Mesenchymal stem cell (in vitro differentiated cells and primary cell): ENCODE measurements around the gene ITGB3.
A peak's percentile ranks its signal among the peaks of the same experiment; 100 is the strongest.

ENCODE experiments used
- DNase-seq: peaks from one replicate; pipeline ENCODE4 v3.0.0-alpha.2; 2013
- H2AFZ ChIP-seq: one replicate; pipeline ENCODE4 v1.6.1; 2013; ENCODE audit warnings: low read depth, mild to moderate bottlenecking, control low read depth, inconsistent platforms, low read length, moderate library complexity
- H2AK5ac ChIP-seq: 2 replicates; pipeline ENCODE4 v1.6.1; 2013; ENCODE audit warnings: low read length, moderate library complexity, mild to moderate bottlenecking, inconsistent platforms; ENCODE audit not compliant: severe bottlenecking
- H2BK120ac ChIP-seq: one replicate; pipeline ENCODE4 v1.6.1; 2013; ENCODE audit warnings: low read depth, mild to moderate bottlenecking, inconsistent platforms, low read length, moderate library complexity
- H2BK12ac ChIP-seq, 2 experiments: one replicate each; pipeline ENCODE4 v1.6.1; 2013; ENCODE audit warnings: inconsistent platforms in 2 of 2, low read length in 2 of 2, mild to moderate bottlenecking in 2 of 2, moderate library complexity in 2 of 2, control low read depth in 1 of 2
- H2BK15ac ChIP-seq: one replicate; pipeline ENCODE4 v1.6.1; 2013; ENCODE audit warnings: mild to moderate bottlenecking, low read depth, inconsistent platforms; ENCODE audit not compliant: poor library complexity, severe bottlenecking
- H2BK5ac ChIP-seq: 2 replicates; pipeline ENCODE4 v1.6.1; 2013; ENCODE audit warnings: low read depth, mild to moderate bottlenecking, low read length, control low read depth, inconsistent platforms; ENCODE audit not compliant: poor library complexity, severe bottlenecking
- H3K14ac ChIP-seq, 2 experiments: one replicate each; pipeline ENCODE4 v1.6.1; 2013; ENCODE audit warnings: inconsistent platforms in 2 of 2, low read length in 2 of 2, control low read depth in 1 of 2, mild to moderate bottlenecking in 1 of 2, moderate library complexity in 1 of 2
- H3K18ac ChIP-seq, 2 experiments: one replicate each; pipeline ENCODE4 v1.6.1; 2013; ENCODE audit warnings: inconsistent platforms in 2 of 2, low read length in 2 of 2, control low read depth in 1 of 2, low read depth in 1 of 2, mild to moderate bottlenecking in 1 of 2
- H3K23ac ChIP-seq, 2 experiments: one replicate each; pipeline ENCODE4 v1.6.1; 2013; ENCODE audit warnings: inconsistent platforms in 2 of 2, low read length in 2 of 2, mild to moderate bottlenecking in 2 of 2, moderate library complexity in 2 of 2, control low read depth in 1 of 2
- H3K27ac ChIP-seq: 2 replicates; pipeline ENCODE4 v1.5.1; 2013; ENCODE audit warnings: mild to moderate bottlenecking, moderate library complexity, low read length, control low read depth, inconsistent platforms; ENCODE audit not compliant: poor library complexity, severe bottlenecking
- H3K27me3 ChIP-seq, 2 experiments: 2 replicates each; pipeline versions ENCODE4 v1.6.1 to v1.7.0; 2013; ENCODE audit warnings: low read length in 2 of 2, mild to moderate bottlenecking in 2 of 2, moderate library complexity in 2 of 2, control low read depth in 1 of 2, inconsistent platforms in 1 of 2; ENCODE audit not compliant: control insufficient read depth in 1 of 2, insufficient read depth in 1 of 2
- H3K36me3 ChIP-seq, 2 experiments: 2 replicates each; pipeline versions ENCODE4 v1.6.1 to v1.7.0; 2013; ENCODE audit warnings: low read length in 2 of 2, control low read depth in 1 of 2, inconsistent platforms in 1 of 2, low read depth in 1 of 2, mild to moderate bottlenecking in 1 of 2; ENCODE audit not compliant: insufficient read depth in 2 of 2, control insufficient read depth in 1 of 2
- H3K4ac ChIP-seq, 2 experiments: one replicate each; pipeline ENCODE4 v1.6.1; 2013; ENCODE audit warnings: inconsistent platforms in 2 of 2, low read length in 2 of 2, mild to moderate bottlenecking in 2 of 2, moderate library complexity in 2 of 2, control low read depth in 1 of 2, low read depth in 1 of 2
- H3K4me1 ChIP-seq: 2 replicates; pipeline ENCODE4 v1.6.1; 2013; ENCODE audit warnings: low read depth, low read length, control low read depth; ENCODE audit not compliant: control insufficient read depth, insufficient read depth
- H3K4me2 ChIP-seq: 2 replicates; pipeline ENCODE4 v1.6.1; 2013; ENCODE audit warnings: low read length, mild to moderate bottlenecking, inconsistent platforms; ENCODE audit not compliant: poor library complexity, severe bottlenecking
- H3K4me3 ChIP-seq, 2 experiments: 2 replicates each; pipeline versions ENCODE4 v1.5.1 to v1.7.0; 2013; ENCODE audit warnings: low read length in 2 of 2, mild to moderate bottlenecking in 2 of 2, control low read depth in 1 of 2, low read depth in 1 of 2; ENCODE audit not compliant: insufficient read depth in 1 of 2
- H3K79me1 ChIP-seq: replicated peaks from 2 replicates; pipeline ENCODE4 v1.6.1; 2013; ENCODE audit warnings: mild to moderate bottlenecking, control low read depth, low read length, inconsistent platforms; ENCODE audit not compliant: poor library complexity, severe bottlenecking
- H3K9ac ChIP-seq: 2 replicates; pipeline ENCODE4 v1.7.0; 2013; ENCODE audit warnings: mild to moderate bottlenecking, low read length, moderate library complexity
- H3K9me3 ChIP-seq: 2 replicates; pipeline ENCODE4 v1.7.0; 2013; ENCODE audit warnings: mild to moderate bottlenecking, low read length; ENCODE audit not compliant: control insufficient read depth
- H4K8ac ChIP-seq: one replicate; pipeline ENCODE4 v1.6.1; 2013; ENCODE audit warnings: inconsistent platforms, mild to moderate bottlenecking, low read length, moderate library complexity
- H4K91ac ChIP-seq: one replicate; pipeline ENCODE4 v1.6.1; 2013; ENCODE audit warnings: mild to moderate bottlenecking, low read length, inconsistent platforms
- WGBS: methylation state at CpG from one replicate; pipeline ENCODE4 v1.1.7; 2013; ENCODE audit warnings: mixed read lengths; 5-methylcytosine and 5-hydroxymethylcytosine counted together

ITGB3 gene

DNA sequence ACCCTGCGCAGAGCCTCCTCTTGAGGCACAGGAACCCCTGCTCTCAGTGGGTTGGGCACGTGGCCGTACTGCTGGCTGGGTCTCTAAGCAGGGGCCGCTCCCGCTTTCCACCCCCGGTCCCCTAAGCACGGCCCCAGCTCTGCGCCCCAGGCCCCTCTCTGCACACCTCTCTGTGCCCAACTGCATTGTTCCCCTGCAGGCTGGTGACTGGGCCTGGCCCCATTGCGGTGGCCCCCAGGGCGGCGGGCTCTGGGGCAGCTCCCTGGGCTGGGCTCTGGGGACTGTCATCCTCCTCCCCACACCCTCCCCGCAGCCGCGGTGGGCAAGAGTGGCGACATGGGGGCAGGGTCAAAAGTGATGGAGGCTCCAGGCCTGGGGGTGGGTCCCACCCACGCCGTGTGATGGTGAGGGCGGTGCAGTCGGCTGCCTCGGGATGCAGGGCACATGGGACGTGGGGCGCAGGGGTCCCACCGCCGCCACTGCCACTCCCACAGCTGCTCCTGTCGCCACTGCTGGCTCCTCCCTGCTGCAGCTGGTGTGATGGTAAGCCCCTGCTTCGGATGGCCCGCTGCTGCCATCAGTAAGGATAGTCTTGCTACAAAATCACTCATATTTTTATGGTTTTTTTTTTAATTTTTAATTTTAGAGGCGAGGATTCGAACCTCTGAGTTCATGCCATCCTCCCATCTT is 15.2 kb upstream of the ITGB3 start:
- Histone ChIP-seq H3K14ac (peak overlapping the region in 1 of 2 experiments; percentile 97), H4K8ac (peak overlapping the region; percentile 70), H3K79me1 (no peaks in the 10 kb centered on the region), H3K9ac (no peak overlapping the region), H3K4me3 (no peak overlapping the region), H2AK5ac (peak overlapping the region; percentile 23), H3K27ac (peak overlapping the region; percentile 11), H2BK120ac (peak overlapping the region; percentile 43), H3K18ac (peak overlapping the region; percentile 14 to 97), H3K36me3 (no peaks in the 10 kb centered on the region), H2BK12ac (peak overlapping the region; percentile 90 to 99), H2AFZ (no peak overlapping the region), H2BK15ac (peak overlapping the region; percentile 83), H3K27me3 (no peaks in the 10 kb centered on the region), H3K9me3 (peaks cover 6% of the 10 kb centered on the region), H4K91ac (peak overlapping the region; percentile 92), H3K23ac (no peak overlapping the region), H3K4me1 (peaks cover 29% of the 10 kb centered on the region), H3K4ac (peak overlapping the region; percentile 59 to 88), H2BK5ac (peak overlapping the region; percentile 61), H3K4me2 (no peak overlapping the region)
- no peak for DNase-seq
- WGBS = 91% methylated on average over 27 of the region's 29 CpGs

GRCh38 chr17:47239619-47239966 is 14.0 kb upstream of the ITGB3 start:
- Histone ChIP-seq H3K27me3 (no peaks in the 10 kb centered on the region), H3K79me1 (no peaks in the 10 kb centered on the region), H3K14ac (peak overlapping the region in 1 of 2 experiments; percentile 3), H3K4ac (peak overlapping the region; percentile 9 to 50), H3K4me1 (peaks cover 29% of the 10 kb centered on the region), H3K27ac (peak overlapping the region; percentile 89), H3K4me3 (no peak overlapping the region), H3K23ac (no peak overlapping the region), H2AFZ (no peak overlapping the region), H3K18ac (peak overlapping the region; percentile 15 to 80), H3K36me3 (no peaks in the 10 kb centered on the region), H2BK5ac (peak overlapping the region; percentile 72), H2AK5ac (peak overlapping the region; percentile 16), H4K8ac (peak overlapping the region; percentile 79), H3K9me3 (peaks cover 6% of the 10 kb centered on the region), H2BK120ac (peak overlapping the region; percentile 20), H3K9ac (peak overlapping the region; percentile 64), H2BK12ac (peak overlapping the region; percentile 33 to 51), H3K4me2 (no peak overlapping the region), H4K91ac (peak overlapping the region; percentile 97), H2BK15ac (peak overlapping the region; percentile 31)
- WGBS = 79% methylated on average over 7 of the region's 7 CpGs
- no peak for DNase-seq

- Histone ChIP-seq H2BK120ac (peak overlapping the region; percentile 20), H3K23ac (no peak overlapping the region), H3K4ac (peak overlapping the region; percentile 9 to 50), H3K36me3 (no peaks in the 10 kb centered on the region), H3K27me3 (no peaks in the 10 kb centered on the region), H3K27ac (peak overlapping the region; percentile 89), H4K8ac (peak overlapping the region; percentile 79), H3K4me1 (peaks cover 29% of the 10 kb centered on the region), H4K91ac (peak overlapping the region; percentile 97), H2AK5ac (peak overlapping the region; percentile 75), H2BK12ac (peak overlapping the region; percentile 33 to 51), H3K9me3 (peaks cover 6% of the 10 kb centered on the region), H3K14ac (peak overlapping the region in 1 of 2 experiments; percentile 3), H3K9ac (peak overlapping the region; percentile 64), H2BK5ac (peak overlapping the region; percentile 89), H3K79me1 (no peaks in the 10 kb centered on the region), H2AFZ (no peak overlapping the region), H3K4me3 (no peak overlapping the region), H2BK15ac (peak overlapping the region; percentile 31), H3K18ac (peak overlapping the region; percentile 80 to 83), H3K4me2 (no peak overlapping the region)
- WGBS = no CpG with 5 or more reads among the region's 3 CpGs
- peak; percentile 98 for DNase-seq
Observed at GRCh38 chr17:47239967-47240651, 13.5 kb upstream of the ITGB3 start.

- Histone ChIP-seq H3K4me1 (peaks cover 29% of the 10 kb centered on the region), H3K36me3 (no peaks in the 10 kb centered on the region), H3K27ac (peak overlapping the region; percentile 89), H3K9ac (peak overlapping the region; percentile 40), H2AK5ac (peak overlapping the region; percentile 92), H4K91ac (peak overlapping the region; percentile 77), H3K4me3 (no peak overlapping the region), H3K18ac (peak overlapping the region; percentile 4 to 67), H2BK5ac (peak overlapping the region; percentile 68), H3K9me3 (peaks cover 6% of the 10 kb centered on the region), H3K27me3 (no peaks in the 10 kb centered on the region), H3K23ac (no peak overlapping the region), H3K14ac (no peak overlapping the region), H4K8ac (peak overlapping the region; percentile 5), H2BK12ac (peak overlapping the region; percentile 4 to 87), H3K4ac (peak overlapping the region in 1 of 2 experiments; percentile 63), H3K79me1 (no peaks in the 10 kb centered on the region), H2AFZ (no peak overlapping the region), H2BK15ac (no peak overlapping the region), H3K4me2 (no peak overlapping the region), H2BK120ac (peak overlapping the region; percentile 54)
- 79% methylated on average over 2 of the region's 3 CpGs for WGBS
- DNase-seq = no peak
Observed at GRCh38 chr17:47240806-47241205, 12.8 kb upstream of the ITGB3 start.
